Measurements from ENCODE around the gene SKA2. TPM values are rescaled to one million over a fixed set of nuclear protein-coding genes. Genes with fewer than 3 reads are reported as not detected.

SKA2 gene
- total and polyA plus RNA-seq, 2 of the 8 experiments (the other 6 are each of a cell fraction or from before 2014, with no cell fraction given): 15.6 to 95.8 TPM

DNA sequence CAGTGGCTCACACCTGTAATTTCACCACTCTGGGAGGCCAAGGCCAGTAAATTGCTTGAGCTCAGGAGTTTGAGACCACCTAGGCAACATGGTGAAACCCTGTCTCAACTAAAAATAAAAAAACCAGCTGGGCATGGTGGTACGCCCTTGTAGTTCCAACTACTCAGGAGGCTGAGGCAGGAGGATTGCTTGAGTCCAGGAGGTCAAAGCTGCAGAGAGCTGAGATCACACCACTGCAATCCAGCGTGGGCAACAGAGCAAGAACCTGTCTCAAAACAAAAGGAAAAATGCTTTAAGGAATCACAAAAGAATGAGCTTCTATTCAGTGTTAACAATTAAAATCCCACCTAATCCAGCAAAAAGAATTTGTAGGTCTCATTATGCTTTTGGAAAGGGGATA lies 6.5 kb upstream of the SKA2 start:
- Histone ChIP-seq H2BK20ac (ENCODE audit: low read length) (no peak overlapping the region), H2BK15ac (ENCODE audit: low read length) (no peak overlapping the region)
- TF ChIP-seq CBX5 (IDR thresholded peaks at IDR 0.05; ENCODE audit: low read depth, low read length): no peak
- TF ChIP-seq SAP30 (IDR thresholded peaks at IDR 0.05; ENCODE audit: insufficient read depth, insufficient replicate concordance, low read length): no peak
- TF ChIP-seq NANOG (IDR thresholded peaks at IDR 0.05; ENCODE audit: insufficient read depth, low read depth, low read length, poor library complexity, severe bottlenecking): no peak
- TF ChIP-seq NRF1 (IDR thresholded peaks at IDR 0.05; ENCODE audit: low read depth, low read length): no peak
- no peak for TF ChIP-seq SIN3A (conservative IDR thresholded peaks at IDR 0.05 in 1 of 2, IDR thresholded peaks at IDR 0.05 in 1 of 2; ENCODE audit: low read depth in 1 of 2, low read length in 2 of 2)
- TF ChIP-seq TAF1 (IDR thresholded peaks at IDR 0.05; ENCODE audit: low read depth, low read length): no peak
- no peak for TF ChIP-seq TAF7 (optimal IDR thresholded peaks at IDR 0.05; ENCODE audit: borderline replicate concordance, low read depth, low read length)
- no peak for TF ChIP-seq PHF8 (conservative IDR thresholded peaks at IDR 0.05; ENCODE audit: low read depth, low read length)
- TF ChIP-seq ZNF274 (IDR thresholded peaks at IDR 0.05; ENCODE audit: borderline replicate concordance, extremely low read depth, low read length): no peak
- no peak for TF ChIP-seq RNF2 (IDR thresholded peaks at IDR 0.05; ENCODE audit: borderline replicate concordance, low read depth, low read length, missing control alignments, poor library complexity, severe bottlenecking)
- no peak for TF ChIP-seq CHD1 (IDR thresholded peaks at IDR 0.05; ENCODE audit: low read depth, low read length)
- TF ChIP-seq KDM5A (IDR thresholded peaks at IDR 0.05; ENCODE audit: low read length): no peak
- TF ChIP-seq SP2 (IDR thresholded peaks at IDR 0.05; ENCODE audit: low read length): no peak

More for the DNA sequence above, 6.5 kb upstream of the SKA2 start:
- Histone ChIP-seq H3K27me3 (replicated peaks in 1 of 4; ENCODE audit: control insufficient read depth in 3 of 4, extremely low read depth in 1 of 4, insufficient read depth in 3 of 4, low read length in 3 of 4) (no peaks in the 10 kb centered on the region), H3K4me3 (ENCODE audit: extremely low read depth in 1 of 4, insufficient read depth in 2 of 4, low read depth in 3 of 4, low read length in 4 of 4) (no peak overlapping the region), H2BK12ac (ENCODE audit: low read depth, low read length) (no peak overlapping the region), H3K14ac (ENCODE audit: insufficient read length) (no peak overlapping the region), H3K56ac (replicated peaks; ENCODE audit: insufficient read length, low read depth, low read length) (no peak overlapping the region), H3K79me1 (ENCODE audit: low read depth, low read length) (no peaks in the 10 kb centered on the region), H3K23ac (ENCODE audit: insufficient read length) (no peak overlapping the region), H2AK5ac (ENCODE audit: low read depth, low read length) (no peak overlapping the region), H3K4ac (replicated peaks; ENCODE audit: insufficient read length, low read depth, low read length) (no peak overlapping the region), H4K91ac (replicated peaks; ENCODE audit: insufficient read length, low read length) (no peak overlapping the region), H3K9me3 (ENCODE audit: insufficient read depth in 2 of 2, low read depth in 1 of 2, low read length in 1 of 2) (no peaks in the 10 kb centered on the region), H3K23me2 (ENCODE audit: low read depth, low read length) (0 out of 2 replicates have a peak, but pooled peaks cover 2% of the 10 kb centered on the region), H3K79me2 (ENCODE audit: control insufficient read depth in 1 of 2, insufficient read depth in 2 of 2, low read length in 2 of 2) (peaks cover 5 to 78% of the 10 kb centered on the region in 2 experiments; a peak in 3 of 4 replicates), H2BK5ac (ENCODE audit: low read depth, low read length) (no peak overlapping the region), H3K4me2 (ENCODE audit: insufficient read depth in 1 of 2, low read depth in 2 of 2, low read length in 2 of 2) (no peak overlapping the region), H2AFZ (ENCODE audit: low read length) (no peak overlapping the region), H4K20me1 (replicated peaks in 1 of 2; ENCODE audit: control insufficient read depth in 1 of 2, insufficient read depth in 2 of 2, low read length in 2 of 2) (peaks cover 0 to 1% of the 10 kb centered on the region in 2 experiments), H3K36me3 (ENCODE audit: control insufficient read depth in 2 of 4, insufficient read depth in 4 of 4, low read length in 3 of 4) (peaks cover 0 to 4% (median 0%) of the 10 kb centered on the region in 4 experiments; a peak in 1 of 8 replicates), H2BK120ac (replicated peaks; ENCODE audit: low read depth, low read length) (no peak overlapping the region), H3K4me1 (replicated peaks in 1 of 4; ENCODE audit: control insufficient read depth in 3 of 4, insufficient read depth in 4 of 4, low read length in 3 of 4) (peaks cover 0 to 4% (median 1%) of the 10 kb centered on the region in 4 experiments; a peak in 4 of 7 replicates), H4K5ac (ENCODE audit: insufficient read length, low read depth, low read length) (no peak overlapping the region), H3K18ac (ENCODE audit: extremely low read depth, low read length) (no peak overlapping the region), H3K27ac (ENCODE audit: low read depth, low read length) (no peak overlapping the region), H4K8ac (ENCODE audit: extremely low read depth, insufficient read depth, low read length) (no peak overlapping the region), H3K9ac (replicated peaks in 1 of 4; ENCODE audit: extremely low read depth in 1 of 4, low read depth in 3 of 4, low read length in 3 of 4) (no peak overlapping the region)
- POLR2A ChIA-PET (ENCODE audit: partially characterized antibody): interaction anchor here (1.2 to 2.8 kb wide), 3 partner anchors 12 to 509 kb away, joined by 3 to 7 read pairs (median 3); no protein-coding TSS in a partner anchor
- CTCF ChIA-PET (ENCODE audit: partially characterized antibody): interaction anchor here (1.2 to 1.4 kb wide), 2 partner anchors 10 to 642 kb away, joined by 3 read pairs; no protein-coding TSS in a partner anchor
- DNase-seq (ENCODE audit: low read depth in 1 of 2, low spot score in 2 of 2) (no peak), FAIRE-seq (no peak)
- WGBS, 2 experiments (ENCODE audit: extremely low coverage in 1 of 2, insufficient coverage in 1 of 2, insufficient read length in 1 of 2, insufficient replicate concordance in 2 of 2, low coverage in 1 of 2, low lambda C conversion rate in 2 of 2, missing lambda C conversion rate in 1 of 2): 89% methylated on average over 2 of the region's 2 CpGs; no CpG with 5 or more reads in 1 of the 2 experiments
